Measurements from ENCODE around the gene YPEL2.

DNA sequence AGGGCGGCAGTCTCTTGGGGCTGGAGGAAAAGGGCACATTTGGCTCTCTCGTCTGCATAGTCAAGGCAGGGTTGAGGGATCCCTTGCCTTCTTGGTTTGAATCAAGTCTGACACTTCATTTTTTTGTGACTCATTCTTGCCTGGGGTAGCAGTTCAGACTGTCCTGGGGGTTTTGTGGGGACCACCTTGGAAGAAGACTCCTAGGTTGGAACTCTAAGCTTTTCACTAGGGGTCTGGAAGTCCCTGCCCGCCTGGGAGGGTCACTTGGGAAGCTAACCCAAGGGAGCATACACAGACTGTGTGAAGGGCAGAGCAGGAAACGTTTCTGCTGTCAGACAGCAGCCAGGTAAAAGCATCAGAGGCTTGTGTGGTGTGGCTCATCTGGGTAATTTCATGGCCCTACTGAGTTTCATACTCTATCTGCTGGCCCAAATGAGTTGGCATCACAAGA lies 11.3 kb downstream of the YPEL2 start:
- TF ChIP-seq, protein P1, sequence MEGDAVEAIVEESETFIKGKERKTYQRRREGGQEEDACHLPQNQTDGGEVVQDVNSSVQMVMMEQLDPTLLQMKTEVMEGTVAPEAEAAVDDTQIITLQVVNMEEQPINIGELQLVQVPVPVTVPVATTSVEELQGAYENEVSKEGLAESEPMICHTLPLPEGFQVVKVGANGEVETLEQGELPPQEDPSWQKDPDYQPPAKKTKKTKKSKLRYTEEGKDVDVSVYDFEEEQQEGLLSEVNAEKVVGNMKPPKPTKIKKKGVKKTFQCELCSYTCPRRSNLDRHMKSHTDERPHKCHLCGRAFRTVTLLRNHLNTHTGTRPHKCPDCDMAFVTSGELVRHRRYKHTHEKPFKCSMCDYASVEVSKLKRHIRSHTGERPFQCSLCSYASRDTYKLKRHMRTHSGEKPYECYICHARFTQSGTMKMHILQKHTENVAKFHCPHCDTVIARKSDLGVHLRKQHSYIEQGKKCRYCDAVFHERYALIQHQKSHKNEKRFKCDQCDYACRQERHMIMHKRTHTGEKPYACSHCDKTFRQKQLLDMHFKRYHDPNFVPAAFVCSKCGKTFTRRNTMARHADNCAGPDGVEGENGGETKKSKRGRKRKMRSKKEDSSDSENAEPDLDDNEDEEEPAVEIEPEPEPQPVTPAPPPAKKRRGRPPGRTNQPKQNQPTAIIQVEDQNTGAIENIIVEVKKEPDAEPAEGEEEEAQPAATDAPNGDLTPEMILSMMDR (IDR thresholded peaks at IDR 0.05), result no peak
- no peak for TF ChIP-seq POLR2A (IDR thresholded peaks at IDR 0.05)
- no peak for TF ChIP-seq POLR2AphosphoS5 (IDR thresholded peaks at IDR 0.05; ENCODE audit: insufficient read depth in 1 of 2, low read depth in 1 of 2)
